HG02885 (cell line): Measurements from ENCODE around the gene RBMS3.

ENCODE experiments used
- ATAC-seq: cut with Tn5 transposase; IDR thresholded peaks from one replicate; pipeline ENCODE4 v1.9.1; 2021; ENCODE audit warnings: mild to moderate bottlenecking; ENCODE audit not compliant: unreplicated experiment, poor library complexity

The RBMS3 gene

DNA sequence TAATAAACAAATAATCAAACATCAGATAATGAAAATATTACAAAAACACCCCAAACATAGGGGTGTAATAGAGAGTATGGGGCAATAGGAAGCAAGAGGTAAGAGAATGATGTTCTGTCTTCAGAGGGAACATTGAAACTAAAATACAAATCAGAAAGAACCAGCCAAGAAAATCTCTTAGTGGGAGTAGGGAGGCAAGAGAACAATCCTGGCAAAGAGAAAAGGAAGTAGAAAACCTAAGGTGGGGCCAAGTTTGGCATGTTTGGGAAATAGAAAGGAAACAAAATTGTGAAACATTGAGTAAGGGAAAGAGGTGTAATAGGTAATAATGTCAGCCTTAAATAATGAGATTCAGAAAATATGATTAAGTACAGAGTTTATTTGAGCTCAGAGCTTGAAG lies 467.1 kb downstream of the RBMS3 start:
- no peak for ATAC-seq

- no peak for ATAC-seq
Measured at GRCh38 chr3:29751647-29752314, 470.9 kb downstream of the RBMS3 start.

- no peak for ATAC-seq
Measured at GRCh38 chr3:29754346-29754745, 473.5 kb downstream of the RBMS3 start.

GRCh38 chr3:29755416-29755815 lies 474.5 kb downstream of the RBMS3 start:
- ATAC-seq: no peak

DNA sequence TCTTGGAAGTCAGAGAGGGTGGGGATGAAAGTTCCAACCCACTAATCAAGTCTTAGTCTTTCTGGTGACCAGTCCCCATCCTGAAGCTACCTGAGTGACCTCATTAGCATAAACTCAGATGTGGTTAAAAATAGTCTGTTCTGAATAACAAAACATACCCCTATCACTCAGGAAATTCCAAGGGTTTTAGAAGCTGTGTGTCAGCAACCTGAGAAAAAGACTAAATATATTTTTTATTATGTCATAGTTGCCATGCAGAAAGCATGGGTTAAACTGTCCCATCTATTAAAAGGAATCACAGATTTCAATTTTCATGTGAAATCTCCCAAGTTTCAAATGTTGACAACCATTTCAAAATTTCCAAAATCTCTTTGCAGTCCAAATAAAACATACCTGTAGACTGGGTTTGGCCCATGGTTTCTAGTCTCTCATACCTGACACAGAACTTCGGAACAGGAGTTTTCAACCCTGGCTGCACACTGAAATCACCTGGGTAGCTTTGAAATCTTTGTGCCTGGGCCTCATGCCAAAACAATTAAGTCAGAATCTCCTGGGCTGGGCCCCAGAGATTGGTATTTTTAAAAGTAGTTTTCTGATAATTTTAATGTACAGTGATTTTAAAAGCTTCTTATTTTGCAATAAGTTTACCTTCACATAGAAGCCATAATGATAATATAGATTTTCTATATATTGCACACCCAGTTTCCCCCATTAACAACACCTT lies 476.3 kb downstream of the RBMS3 start:
- no peak for ATAC-seq

- no peak for ATAC-seq
Measured at GRCh38 chr3:29758108-29758433, 477.2 kb downstream of the RBMS3 start.

GRCh38 chr3:29758434-29759322 lies 477.8 kb downstream of the RBMS3 start:
- no peak for ATAC-seq

- ATAC-seq: no peak
Measured at GRCh38 chr3:29759411-29760225, 478.7 kb downstream of the RBMS3 start.

- ATAC-seq: no peak
Measured at GRCh38 chr3:29760226-29760685, 479.4 kb downstream of the RBMS3 start.

DNA sequence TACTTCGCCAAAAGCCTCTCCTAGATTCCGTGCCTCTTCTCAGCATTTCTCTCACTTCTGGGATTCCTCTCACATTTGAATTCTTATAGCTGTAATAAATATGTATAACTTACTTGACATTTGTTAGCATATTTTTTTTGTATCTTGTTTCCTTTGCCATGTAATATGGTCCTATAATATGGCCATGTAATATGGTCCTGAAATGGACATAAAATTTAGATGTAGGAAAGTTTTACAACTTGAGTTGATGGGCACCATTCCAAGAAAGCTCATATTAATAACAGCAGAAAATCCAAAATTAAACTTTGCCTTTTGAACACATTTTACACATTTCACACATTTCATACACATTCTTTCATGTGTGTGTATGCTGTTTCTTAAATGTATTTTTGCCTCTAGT lies 480.6 kb downstream of the RBMS3 start:
- no peak for ATAC-seq

DNA sequence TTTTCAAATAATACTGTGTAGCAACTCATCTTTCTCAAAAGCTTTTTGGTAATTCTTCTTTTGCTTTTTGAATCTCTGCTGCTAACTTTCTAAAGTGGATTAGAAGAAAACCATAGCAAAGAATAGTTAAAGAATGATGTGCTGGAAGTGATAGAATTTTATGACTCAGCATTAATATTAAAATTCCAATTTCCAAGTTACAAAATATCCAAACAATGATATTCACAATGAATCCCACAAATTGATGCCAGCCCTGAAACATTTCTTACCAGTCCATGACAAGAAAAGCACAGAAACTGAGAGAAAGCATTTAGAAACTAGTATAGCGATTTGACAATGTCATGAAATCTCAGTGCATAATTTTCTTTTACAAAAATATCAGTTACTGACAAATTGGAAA lies 482.2 kb downstream of the RBMS3 start:
- ATAC-seq: no peak

GRCh38 chr3:29764041-29764440 lies 483.2 kb downstream of the RBMS3 start:
- no peak for ATAC-seq

DNA sequence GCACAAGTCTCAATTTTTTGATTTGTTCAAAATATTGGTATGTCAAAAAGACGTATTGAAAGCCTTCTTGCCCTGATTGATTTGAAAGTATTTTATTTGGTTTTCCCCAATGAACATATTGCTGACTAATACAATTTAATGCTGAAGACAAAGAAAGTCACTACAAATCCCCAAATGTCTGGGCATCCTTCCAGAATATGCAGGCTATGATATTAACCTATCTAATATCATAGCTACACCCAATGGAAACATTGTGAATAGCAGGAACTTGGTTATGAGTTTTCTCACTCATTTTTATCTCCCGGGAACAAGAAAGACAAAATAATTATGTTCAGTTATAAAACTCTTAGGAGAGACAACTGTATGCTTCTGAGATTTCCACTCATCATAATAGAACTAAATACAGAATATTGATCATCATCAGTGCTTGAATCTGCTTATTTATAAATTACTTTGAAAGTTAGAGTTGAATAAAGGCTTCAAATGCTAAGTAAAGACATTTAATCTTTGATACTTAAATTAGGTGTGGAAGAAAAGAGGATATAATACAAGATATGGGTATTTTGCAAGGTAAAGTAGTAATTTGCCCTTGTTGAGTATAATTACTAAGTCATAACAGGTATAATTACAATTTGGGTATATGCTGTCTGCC lies 483.9 kb downstream of the RBMS3 start:
- no peak for ATAC-seq

DNA sequence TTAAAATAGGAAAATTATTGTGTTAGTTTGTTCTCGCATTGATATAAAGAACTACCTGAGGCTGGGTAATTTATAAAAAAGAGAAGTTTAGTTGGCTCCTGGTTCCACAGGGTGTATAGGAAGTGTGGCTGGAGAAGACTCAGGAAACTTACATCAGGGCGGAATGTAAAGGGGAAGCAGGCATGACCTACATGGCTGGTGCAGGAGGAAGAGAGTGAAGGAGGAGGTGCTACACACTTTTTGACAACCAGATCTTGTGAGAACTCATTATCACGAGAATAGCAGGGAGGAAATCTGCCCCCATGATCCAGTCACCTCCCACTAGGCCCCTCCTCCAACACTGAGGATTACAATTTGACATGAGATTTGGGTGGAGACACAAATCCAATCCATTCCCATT lies 490.7 kb downstream of the RBMS3 start:
- ATAC-seq: no peak

- no peak for ATAC-seq
Measured at GRCh38 chr3:29772436-29772835, 491.6 kb downstream of the RBMS3 start.

DNA sequence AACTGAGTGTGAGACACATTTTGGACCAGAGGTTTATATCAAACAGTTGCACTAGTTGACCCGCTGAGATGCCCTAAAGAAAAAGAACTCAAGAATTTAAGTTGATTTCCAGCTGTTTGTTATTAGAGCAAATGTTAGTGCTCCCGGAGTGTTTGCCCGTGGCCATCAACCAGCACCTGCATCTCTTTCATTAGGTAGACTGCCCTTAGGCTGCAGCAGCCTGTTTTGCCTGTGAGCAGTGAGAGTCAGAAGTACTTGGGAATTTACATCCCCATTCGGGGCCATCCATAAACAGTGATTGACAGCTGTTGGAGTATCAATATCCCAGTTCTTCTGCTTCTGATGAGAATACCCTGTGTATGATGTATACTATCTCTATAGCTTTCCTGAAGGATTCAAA lies 492.6 kb downstream of the RBMS3 start:
- no peak for ATAC-seq

DNA sequence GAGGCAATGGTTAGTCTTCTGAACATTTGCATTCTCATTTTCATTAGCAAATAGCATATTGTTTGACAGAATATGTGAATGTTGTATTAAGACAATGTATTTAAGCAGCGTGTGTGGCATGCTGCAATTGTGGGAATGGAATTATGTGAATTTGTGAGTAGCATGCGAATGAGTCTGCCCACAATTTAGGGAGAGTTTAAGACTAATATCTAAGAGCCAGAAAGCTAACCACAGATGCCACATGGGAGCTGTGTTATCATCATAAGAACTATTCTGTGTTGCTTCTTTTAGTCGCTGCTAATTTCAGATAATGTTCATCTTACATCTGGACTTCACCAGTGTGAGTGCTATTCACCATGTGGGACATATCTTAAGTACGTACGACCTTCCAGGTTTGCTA lies 494.5 kb downstream of the RBMS3 start:
- no peak for ATAC-seq

- no peak for ATAC-seq
Measured at GRCh38 chr3:29777869-29778268, 497.0 kb downstream of the RBMS3 start.

- ATAC-seq: no peak
Measured at GRCh38 chr3:29789686-29790085, 508.8 kb downstream of the RBMS3 start.

- ATAC-seq: no peak
Measured at GRCh38 chr3:29796808-29797207, 515.9 kb downstream of the RBMS3 start.
